K562 (cell line): Measurements from ENCODE around the gene PNMA8A. TPM values are rescaled to one million over a fixed set of nuclear protein-coding genes. Genes with fewer than 3 reads are reported as not detected.
A peak's percentile ranks its signal among the peaks of the same experiment; 100 is the strongest.

Experiments
- BMI1 ChIP-seq: fragments of 150-350 bp; IDR thresholded peaks from 2 replicates; pipeline ENCODE4 v1.6.1; 2014; ENCODE audit warnings: low read length
- HINFP ChIP-seq: fragments of 450-650 bp; conservative IDR thresholded peaks from 2 replicates; pipeline ENCODE4 v1.6.1; 2016; ENCODE audit warnings: missing genetic modification characterization, low read depth, mild to moderate bottlenecking, control low read depth, missing compliant biosample characterization
- MAX ChIP-seq: sonication (generic); formaldehyde crosslinking; IDR thresholded peaks from 2 replicates; pipeline ENCODE4 v1.9.0; 2022; ENCODE audit warnings: mild to moderate bottlenecking, missing genetic modification reagents
- MGA ChIP-seq: fragments of 450-650 bp; IDR thresholded peaks from 2 replicates; pipeline ENCODE4 v1.6.1; 2016; ENCODE audit warnings: mild to moderate bottlenecking, moderate library complexity
- NRF1 ChIP-seq, 2 experiments: fragments of 450-650 bp; IDR thresholded peaks in 1 of 2; conservative IDR thresholded peaks in 1 of 2; 2 replicates each; pipeline ENCODE4 v1.6.1; 2014; ENCODE audit warnings: mild to moderate bottlenecking in 2 of 2
- RNF2 ChIP-seq: sonication (generic); IDR thresholded peaks from 2 replicates; pipeline ENCODE4 v1.6.1; 2016
- SIRT6 ChIP-seq: IDR thresholded peaks from one replicate; pipeline ENCODE4 v1.6.1; 2012; ENCODE audit warnings: low read depth, mild to moderate bottlenecking, control low read depth, inconsistent platforms, low read length, moderate library complexity
- ZBTB43 ChIP-seq: sonication (generic); formaldehyde crosslinking; IDR thresholded peaks from 2 replicates; pipeline ENCODE4 v1.8.0; 2023; ENCODE audit warnings: mild to moderate bottlenecking, missing genetic modification reagents
- ZFX ChIP-seq: sonication (generic); formaldehyde crosslinking; IDR thresholded peaks from 2 replicates; pipeline ENCODE4 v1.8.0; 2022; ENCODE audit warnings: mild to moderate bottlenecking, missing genetic modification reagents, moderate library complexity
- ZNF766 ChIP-seq: fragments of 200-800 bp; sonication (Bioruptor generic); conservative IDR thresholded peaks from 2 replicates; pipeline ENCODE4 v1.6.1; 2016; ENCODE audit warnings: missing genetic modification characterization, missing compliant biosample characterization
- polyA plus RNA-seq, 8 experiments: library from polyadenylated mRNA; depleted of rRNA in 4 of 8; stranded (reverse) in 5 of 8; unstranded in 3 of 8; fragments of >200 nt; fragmentation: Nextera tagmentation in 2 of 8; fragmentation: Illumina TruSeq in 1 of 8; extraction: Ambion mirVana in 2 of 8; extraction: Trizol in 1 of 8; gene quantifications; 2 replicates each; pipeline versions ENCODE4 v1.2.1 to v1.2.3, GENCODE V29; 2011 to 2014; ENCODE audit warnings: inconsistent platforms in 1 of 8, missing spikeins in 1 of 8
- total RNA-seq, 7 experiments: library from RNA; depleted of rRNA in 6 of 7; stranded (reverse); fragments of >200 nt in 6 of 7; fragmentation: Illumina TruSeq in 2 of 7; extraction: Trizol in 2 of 7; gene quantifications; 2 replicates each; pipeline versions ENCODE4 v1.2.1 to v1.2.3, GENCODE V29; 2011 to 2021; ENCODE audit warnings: low replicate concordance in 1 of 7

The PNMA8A gene
- total and polyA plus RNA-seq, 9 of the 15 experiments (the other 6 are each of a cell fraction or from before 2014, with no cell fraction given) = 6.6 to 23.8 (median 14.9) TPM

GRCh38 chr19:46471116-46471733 is at the start of gene PNMA8A (continued):
- TF ChIP-seq HINFP (tag) (peak; percentile 55; the same call in 1 of the 2 replicates), ZFX (CRISPR knock-in tag) (peak; percentile 93), ZNF766 (CRISPR knock-in tag) (no peak), MGA (peak; percentile 69), MAX (peak; percentile 78), SIRT6 (no peak), BMI1 (peak; percentile 40; the same call in 1 of the 2 replicates), NRF1 (conservative IDR thresholded peaks at IDR 0.05 in 1 of 2, IDR thresholded peaks at IDR 0.05 in 1 of 2) (peak; percentile 96 to 97), RNF2 (no peak; the same call in 1 of the 2 replicates), ZBTB43 (CRISPR knock-in tag) (no peak)
